ENCODE measurements around the gene ARHGAP32. TPM values are rescaled to one million over a fixed set of nuclear protein-coding genes. Genes with fewer than 3 reads are reported as not detected.
A peak's percentile ranks its signal among the peaks of the same experiment; 100 is the strongest.

The ARHGAP32 gene
- total and polyA plus RNA-seq, 2 donors (not counting 1 experiment from before 2014, with no cell fraction given): 4.0 to 9.6 TPM

DNA sequence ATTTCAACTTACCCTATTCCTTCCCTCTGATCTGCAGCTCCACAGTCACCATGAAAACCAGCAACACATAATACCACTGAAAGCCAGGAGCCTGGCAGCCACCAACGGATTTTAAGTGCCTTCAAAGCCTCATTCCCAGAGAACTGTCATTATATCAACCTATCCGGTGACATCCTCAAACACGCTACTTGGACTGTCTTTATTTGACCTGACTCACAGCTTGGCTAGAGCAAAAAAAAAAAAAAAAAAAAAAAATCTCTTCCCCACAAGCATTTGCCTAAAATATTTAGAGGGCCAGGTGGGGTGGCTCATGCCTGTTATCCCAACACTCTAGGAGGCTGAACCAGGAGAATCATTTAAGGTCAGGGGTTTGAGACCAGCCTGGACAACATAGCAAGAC is 32.4 kb upstream of the ARHGAP32 start:
- Histone ChIP-seq H3K4me2 (ENCODE audit: extremely low read depth, insufficient read depth, low read length) (no peak overlapping the region), H3K4me1 (ENCODE audit: control insufficient read depth, extremely low read depth, insufficient read depth, low read length) (no peaks in the 10 kb centered on the region), H3K9ac (ENCODE audit: insufficient read depth, low read length) (no peak overlapping the region), H3K4me3 (replicated peaks in 1 of 4; ENCODE audit: control extremely low read depth in 1 of 4, insufficient read depth in 1 of 4, low read depth in 3 of 4, low read length in 4 of 4) (no peak overlapping the region), H2AFZ (ENCODE audit: low read length) (no peak overlapping the region), H3K79me2 (ENCODE audit: control insufficient read depth, insufficient read depth, low read length) (no peaks in the 10 kb centered on the region), H4K20me1 (ENCODE audit: control insufficient read depth, extremely low read depth, insufficient read depth, low read length) (no peaks in the 10 kb centered on the region), H3K27me3 (ENCODE audit: control insufficient read depth, insufficient read depth, low read length) (no peaks in the 10 kb centered on the region), H3K9me3 (ENCODE audit: control insufficient read depth, insufficient read depth, low read depth, low read length) (no peaks in the 10 kb centered on the region), H3K36me3 (ENCODE audit: control insufficient read depth, insufficient read depth, low read length) (no peaks in the 10 kb centered on the region), H3K27ac (ENCODE audit: insufficient read depth, low read length) (no peak overlapping the region)
- TF ChIP-seq EZH2 (IDR thresholded peaks at IDR 0.05; ENCODE audit: low read length, missing control alignments): no peak
- TF ChIP-seq, protein P1, sequence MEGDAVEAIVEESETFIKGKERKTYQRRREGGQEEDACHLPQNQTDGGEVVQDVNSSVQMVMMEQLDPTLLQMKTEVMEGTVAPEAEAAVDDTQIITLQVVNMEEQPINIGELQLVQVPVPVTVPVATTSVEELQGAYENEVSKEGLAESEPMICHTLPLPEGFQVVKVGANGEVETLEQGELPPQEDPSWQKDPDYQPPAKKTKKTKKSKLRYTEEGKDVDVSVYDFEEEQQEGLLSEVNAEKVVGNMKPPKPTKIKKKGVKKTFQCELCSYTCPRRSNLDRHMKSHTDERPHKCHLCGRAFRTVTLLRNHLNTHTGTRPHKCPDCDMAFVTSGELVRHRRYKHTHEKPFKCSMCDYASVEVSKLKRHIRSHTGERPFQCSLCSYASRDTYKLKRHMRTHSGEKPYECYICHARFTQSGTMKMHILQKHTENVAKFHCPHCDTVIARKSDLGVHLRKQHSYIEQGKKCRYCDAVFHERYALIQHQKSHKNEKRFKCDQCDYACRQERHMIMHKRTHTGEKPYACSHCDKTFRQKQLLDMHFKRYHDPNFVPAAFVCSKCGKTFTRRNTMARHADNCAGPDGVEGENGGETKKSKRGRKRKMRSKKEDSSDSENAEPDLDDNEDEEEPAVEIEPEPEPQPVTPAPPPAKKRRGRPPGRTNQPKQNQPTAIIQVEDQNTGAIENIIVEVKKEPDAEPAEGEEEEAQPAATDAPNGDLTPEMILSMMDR (conservative IDR thresholded peaks at IDR 0.05 in 1 of 2, IDR thresholded peaks at IDR 0.05 in 1 of 2; ENCODE audit: low read depth in 1 of 2, low read length in 2 of 2): no peak
- DNase-seq (ENCODE audit: low read depth in 2 of 2): peak in 1 of 2 donors; percentile 16

DNA sequence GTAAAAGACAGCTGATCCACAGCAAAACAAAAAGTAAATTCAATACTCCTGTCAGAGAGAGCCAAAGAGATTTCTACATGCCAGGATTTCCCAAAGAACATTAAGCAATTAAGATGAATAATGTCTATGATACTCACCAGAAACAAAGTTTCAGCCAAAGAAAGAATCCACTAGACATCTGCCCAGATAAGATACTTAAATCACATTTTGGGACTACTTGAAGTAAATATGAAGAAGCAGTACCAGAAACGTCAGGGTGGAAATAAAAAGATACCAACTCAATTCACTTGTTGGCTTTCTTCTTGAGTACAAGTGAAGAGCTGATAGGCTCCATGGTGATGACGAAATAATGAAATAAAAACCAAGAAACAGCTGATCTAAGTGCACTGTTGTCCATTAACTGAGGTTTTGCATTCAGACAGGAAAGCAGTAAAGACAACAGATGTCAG is 31.6 kb upstream of the ARHGAP32 start:
- Histone ChIP-seq H3K9ac (ENCODE audit: insufficient read depth, low read length) (no peak overlapping the region), H3K36me3 (ENCODE audit: control insufficient read depth, insufficient read depth, low read length) (no peaks in the 10 kb centered on the region), H3K27me3 (ENCODE audit: control insufficient read depth, insufficient read depth, low read length) (no peaks in the 10 kb centered on the region), H4K20me1 (ENCODE audit: control insufficient read depth, extremely low read depth, insufficient read depth, low read length) (no peaks in the 10 kb centered on the region), H2AFZ (ENCODE audit: low read length) (no peak overlapping the region), H3K9me3 (ENCODE audit: control insufficient read depth, insufficient read depth, low read depth, low read length) (no peaks in the 10 kb centered on the region), H3K27ac (ENCODE audit: insufficient read depth, low read length) (no peak overlapping the region), H3K79me2 (ENCODE audit: control insufficient read depth, insufficient read depth, low read length) (no peaks in the 10 kb centered on the region), H3K4me1 (ENCODE audit: control insufficient read depth, extremely low read depth, insufficient read depth, low read length) (no peaks in the 10 kb centered on the region), H3K4me2 (ENCODE audit: extremely low read depth, insufficient read depth, low read length) (no peak overlapping the region), H3K4me3 (replicated peaks in 1 of 4; ENCODE audit: control extremely low read depth in 1 of 4, insufficient read depth in 1 of 4, low read depth in 3 of 4, low read length in 4 of 4) (no peak overlapping the region)
- TF ChIP-seq, protein P1 (conservative IDR thresholded peaks at IDR 0.05 in 1 of 2, IDR thresholded peaks at IDR 0.05 in 1 of 2; ENCODE audit: low read depth in 1 of 2, low read length in 2 of 2): no peak
- no peak for TF ChIP-seq EZH2 (IDR thresholded peaks at IDR 0.05; ENCODE audit: low read length, missing control alignments)
- DNase-seq (ENCODE audit: low read depth in 2 of 2): peak; percentile 69 to 70

DNA sequence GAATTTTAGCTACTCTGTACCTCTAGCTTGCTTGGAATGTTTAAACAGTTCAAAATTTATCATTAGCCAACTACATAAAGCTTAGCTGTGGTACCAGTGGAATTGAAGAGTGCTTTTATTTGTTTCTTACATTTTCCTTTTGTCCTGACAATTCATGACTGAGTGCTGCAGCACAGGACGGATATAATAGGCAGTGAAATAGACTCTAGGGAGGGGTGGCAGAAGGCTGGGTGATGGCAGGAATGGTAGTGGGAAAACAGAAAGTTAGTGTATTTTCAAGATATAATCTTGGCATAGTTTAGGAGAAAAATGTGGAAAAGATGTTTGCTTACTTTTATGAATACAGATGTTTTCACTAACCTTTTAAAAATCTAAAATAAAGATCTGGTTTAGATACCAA is 31.1 kb upstream of the ARHGAP32 start:
- Histone ChIP-seq H3K27me3 (ENCODE audit: control insufficient read depth, insufficient read depth, low read length) (no peaks in the 10 kb centered on the region), H2AFZ (ENCODE audit: low read length) (no peak overlapping the region), H4K20me1 (ENCODE audit: control insufficient read depth, extremely low read depth, insufficient read depth, low read length) (no peaks in the 10 kb centered on the region), H3K4me3 (replicated peaks in 1 of 4; ENCODE audit: control extremely low read depth in 1 of 4, insufficient read depth in 1 of 4, low read depth in 3 of 4, low read length in 4 of 4) (no peak overlapping the region), H3K27ac (ENCODE audit: insufficient read depth, low read length) (no peak overlapping the region), H3K9me3 (ENCODE audit: control insufficient read depth, insufficient read depth, low read depth, low read length) (no peaks in the 10 kb centered on the region), H3K4me2 (ENCODE audit: extremely low read depth, insufficient read depth, low read length) (no peak overlapping the region), H3K36me3 (ENCODE audit: control insufficient read depth, insufficient read depth, low read length) (no peaks in the 10 kb centered on the region), H3K4me1 (ENCODE audit: control insufficient read depth, extremely low read depth, insufficient read depth, low read length) (no peaks in the 10 kb centered on the region), H3K79me2 (ENCODE audit: control insufficient read depth, insufficient read depth, low read length) (no peaks in the 10 kb centered on the region), H3K9ac (ENCODE audit: insufficient read depth, low read length) (no peak overlapping the region)
- no peak for DNase-seq (ENCODE audit: low read depth in 2 of 2)
- TF ChIP-seq, protein P1 (conservative IDR thresholded peaks at IDR 0.05 in 1 of 2, IDR thresholded peaks at IDR 0.05 in 1 of 2; ENCODE audit: low read depth in 1 of 2, low read length in 2 of 2): no peak
- no peak for TF ChIP-seq EZH2 (IDR thresholded peaks at IDR 0.05; ENCODE audit: low read length, missing control alignments)

All from fibroblast of lung (primary cell).